HepG2 (cell line): ENCODE results near the gene RASL12. TPM values are rescaled to one million over a fixed set of nuclear protein-coding genes. Genes with fewer than 3 reads are reported as not detected.

Experiments used
- MATR3 ChIP-seq: sonication (generic); formaldehyde crosslinking; IDR thresholded peaks from 2 replicates; pipeline ENCODE4 v1.4.0; 2020; ENCODE audit warnings: missing genetic modification reagents
- ZBTB7B ChIP-seq: sonication (generic); formaldehyde crosslinking; IDR thresholded peaks from 2 replicates; pipeline ENCODE4 v1.4.0; 2020; ENCODE audit warnings: missing genetic modification reagents
- ZFY ChIP-seq: sonication (generic); formaldehyde crosslinking; IDR thresholded peaks from 2 replicates; pipeline ENCODE4 v1.4.0; 2020; ENCODE audit warnings: missing genetic modification reagents
- ZMYM3 ChIP-seq: sonication (generic); formaldehyde crosslinking; IDR thresholded peaks from 2 replicates; pipeline ENCODE4 v1.5.1; 2020; ENCODE audit warnings: mild to moderate bottlenecking, missing genetic modification reagents
- ZNF256 ChIP-seq: sonication (generic); formaldehyde crosslinking; conservative IDR thresholded peaks from 2 replicates; pipeline ENCODE4 v1.4.0; 2020; ENCODE audit warnings: missing genetic modification reagents
- ZNF296 ChIP-seq: sonication (generic); formaldehyde crosslinking; conservative IDR thresholded peaks from 2 replicates; pipeline ENCODE4 v1.5.0; 2020; ENCODE audit warnings: mild to moderate bottlenecking, missing genetic modification reagents
- ZNF549 ChIP-seq: sonication (generic); formaldehyde crosslinking; IDR thresholded peaks from 2 replicates; pipeline ENCODE4 v1.5.0; 2020; ENCODE audit warnings: missing genetic modification reagents
- ZNF773 ChIP-seq: sonication (generic); formaldehyde crosslinking; IDR thresholded peaks from 2 replicates; pipeline ENCODE4 v1.4.0; 2020; ENCODE audit warnings: missing genetic modification reagents, borderline replicate concordance
- ZNF788 ChIP-seq: sonication (generic); formaldehyde crosslinking; IDR thresholded peaks from 2 replicates; pipeline ENCODE4 v1.5.0; 2020; ENCODE audit warnings: mild to moderate bottlenecking, missing genetic modification reagents, borderline replicate concordance
- polyA plus RNA-seq, 8 experiments: library from polyadenylated mRNA; depleted of rRNA in 3 of 8; stranded (reverse) in 7 of 8; unstranded in 1 of 8; fragments of >200 nt; fragmentation: Illumina TruSeq in 4 of 8; extraction: Trizol in 4 of 8; gene quantifications; 2 replicates each; pipeline versions ENCODE4 v1.2.1 to v1.2.3, GENCODE V29; 2011 to 2016; ENCODE audit warnings: low read depth in 4 of 8, missing spikeins in 1 of 8, mixed read lengths in 1 of 8; ENCODE audit not compliant: insufficient read depth in 1 of 8
- total RNA-seq, 5 experiments: library from RNA; depleted of rRNA; stranded (reverse); fragments of >200 nt; fragmentation: Illumina TruSeq; extraction: Trizol; gene quantifications; 2 replicates each; pipeline ENCODE4 v1.2.3, GENCODE V29; 2016; ENCODE audit warnings: low read depth in 1 of 5
- TF ChIP-seq, protein P1 (sequence below): sonication (generic); formaldehyde crosslinking; IDR thresholded peaks from 2 replicates; pipeline ENCODE4 v1.4.0; 2020; ENCODE audit warnings: mild to moderate bottlenecking, missing genetic modification reagents
- TF ChIP-seq, protein P2 (sequence below): sonication (generic); formaldehyde crosslinking; IDR thresholded peaks from 2 replicates; pipeline ENCODE4 v1.4.0; 2020; ENCODE audit warnings: missing genetic modification reagents, borderline replicate concordance
- TF ChIP-seq, protein P3 (sequence below): sonication (generic); formaldehyde crosslinking; IDR thresholded peaks from 2 replicates; pipeline ENCODE4 v1.5.0; 2020; ENCODE audit warnings: mild to moderate bottlenecking, missing genetic modification reagents, borderline replicate concordance
- TF ChIP-seq, protein P4 (sequence below): sonication (generic); formaldehyde crosslinking; IDR thresholded peaks from 2 replicates; pipeline ENCODE4 v1.4.0; 2020; ENCODE audit warnings: missing genetic modification reagents
- TF ChIP-seq, protein P5 (sequence below), 2 experiments: sonication (generic) in 1 of 2; formaldehyde crosslinking in 1 of 2; IDR thresholded peaks; 2 replicates each; pipeline versions ENCODE4 v1.4.0 to v1.6.1; 2016 to 2020; ENCODE audit warnings: borderline replicate concordance in 1 of 2, low read depth in 1 of 2, mild to moderate bottlenecking in 1 of 2, missing genetic modification reagents in 1 of 2
- TF ChIP-seq, protein P6 (sequence below): sonication (generic); formaldehyde crosslinking; conservative IDR thresholded peaks from 2 replicates; pipeline ENCODE4 v1.4.0; 2020; ENCODE audit warnings: missing genetic modification reagents

The RASL12 gene
- total and polyA plus RNA-seq, 2 of the 13 experiments (the other 11 are each of a cell fraction or from before 2014, with no cell fraction given): 0.16 to 0.55 TPM

DNA sequence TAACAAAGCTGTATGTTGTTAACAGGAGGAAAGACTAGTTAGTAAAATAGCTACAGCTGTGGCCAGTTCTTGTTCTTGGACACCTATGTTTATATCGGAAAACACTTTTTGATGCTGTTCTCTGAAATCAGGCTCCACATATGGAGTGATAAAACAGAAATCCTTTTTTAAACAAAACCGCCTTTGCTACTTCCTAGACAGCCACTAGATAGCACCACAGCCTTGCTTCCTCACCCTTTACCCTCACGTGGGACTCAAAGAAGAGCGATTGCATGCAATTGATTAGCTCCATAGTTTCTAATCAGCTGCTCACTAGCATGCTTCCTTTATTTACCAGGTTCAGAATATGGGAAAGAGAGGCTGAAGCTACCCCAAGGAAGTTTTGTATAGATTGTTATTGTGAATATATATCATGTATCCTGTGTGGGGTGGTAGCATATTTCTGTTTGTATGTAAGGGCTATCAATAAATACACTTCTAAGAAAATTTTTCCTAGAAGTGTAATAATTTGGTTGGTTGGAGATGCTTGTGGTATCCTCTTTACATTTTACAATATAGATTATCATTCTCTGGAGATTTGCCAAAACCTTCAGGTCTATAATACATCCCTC is 34.0 kb downstream of the RASL12 start (continued):
- no peak for TF ChIP-seq ZNF788 (CRISPR knock-in tag)
- no peak for TF ChIP-seq ZNF549 (CRISPR knock-in tag)
- no peak for TF ChIP-seq ZFY (CRISPR knock-in tag)
- no peak for TF ChIP-seq ZNF296 (CRISPR knock-in tag)
- TF ChIP-seq, protein P1, sequence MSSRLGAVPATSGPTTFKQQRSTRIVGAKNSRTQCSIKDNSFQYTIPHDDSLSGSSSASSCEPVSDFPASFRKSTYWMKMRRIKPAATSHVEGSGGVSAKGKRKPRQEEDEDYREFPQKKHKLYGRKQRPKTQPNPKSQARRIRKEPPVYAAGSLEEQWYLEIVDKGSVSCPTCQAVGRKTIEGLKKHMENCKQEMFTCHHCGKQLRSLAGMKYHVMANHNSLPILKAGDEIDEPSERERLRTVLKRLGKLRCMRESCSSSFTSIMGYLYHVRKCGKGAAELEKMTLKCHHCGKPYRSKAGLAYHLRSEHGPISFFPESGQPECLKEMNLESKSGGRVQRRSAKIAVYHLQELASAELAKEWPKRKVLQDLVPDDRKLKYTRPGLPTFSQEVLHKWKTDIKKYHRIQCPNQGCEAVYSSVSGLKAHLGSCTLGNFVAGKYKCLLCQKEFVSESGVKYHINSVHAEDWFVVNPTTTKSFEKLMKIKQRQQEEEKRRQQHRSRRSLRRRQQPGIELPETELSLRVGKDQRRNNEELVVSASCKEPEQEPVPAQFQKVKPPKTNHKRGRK (CRISPR knock-in tag): no peak
- no peak for TF ChIP-seq ZNF773
- TF ChIP-seq, protein P2, sequence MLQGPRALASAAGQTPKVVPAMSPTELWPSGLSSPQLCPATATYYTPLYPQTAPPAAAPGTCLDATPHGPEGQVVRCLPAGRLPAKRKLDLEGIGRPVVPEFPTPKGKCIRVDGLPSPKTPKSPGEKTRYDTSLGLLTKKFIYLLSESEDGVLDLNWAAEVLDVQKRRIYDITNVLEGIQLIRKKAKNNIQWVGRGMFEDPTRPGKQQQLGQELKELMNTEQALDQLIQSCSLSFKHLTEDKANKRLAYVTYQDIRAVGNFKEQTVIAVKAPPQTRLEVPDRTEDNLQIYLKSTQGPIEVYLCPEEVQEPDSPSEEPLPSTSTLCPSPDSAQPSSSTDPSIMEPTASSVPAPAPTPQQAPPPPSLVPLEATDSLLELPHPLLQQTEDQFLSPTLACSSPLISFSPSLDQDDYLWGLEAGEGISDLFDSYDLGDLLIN (CRISPR knock-in tag): no peak
- TF ChIP-seq, protein P3, sequence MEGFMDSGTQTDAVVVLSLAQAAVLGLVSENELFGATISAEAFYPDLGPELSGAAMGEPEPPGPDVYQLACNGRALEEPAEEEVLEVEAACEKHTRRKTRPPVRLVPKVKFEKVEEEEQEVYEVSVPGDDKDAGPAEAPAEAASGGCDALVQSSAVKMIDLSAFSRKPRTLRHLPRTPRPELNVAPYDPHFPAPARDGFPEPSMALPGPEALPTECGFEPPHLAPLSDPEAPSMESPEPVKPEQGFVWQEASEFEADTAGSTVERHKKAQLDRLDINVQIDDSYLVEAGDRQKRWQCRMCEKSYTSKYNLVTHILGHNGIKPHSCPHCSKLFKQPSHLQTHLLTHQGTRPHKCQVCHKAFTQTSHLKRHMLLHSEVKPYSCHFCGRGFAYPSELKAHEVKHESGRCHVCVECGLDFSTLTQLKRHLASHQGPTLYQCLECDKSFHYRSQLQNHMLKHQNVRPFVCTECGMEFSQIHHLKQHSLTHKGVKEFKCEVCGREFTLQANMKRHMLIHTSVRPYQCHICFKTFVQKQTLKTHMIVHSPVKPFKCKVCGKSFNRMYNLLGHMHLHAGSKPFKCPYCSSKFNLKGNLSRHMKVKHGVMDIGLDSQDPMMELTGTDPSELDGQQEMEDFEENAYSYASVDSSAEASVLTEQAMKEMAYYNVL (CRISPR knock-in tag): no peak
- TF ChIP-seq, protein P4, sequence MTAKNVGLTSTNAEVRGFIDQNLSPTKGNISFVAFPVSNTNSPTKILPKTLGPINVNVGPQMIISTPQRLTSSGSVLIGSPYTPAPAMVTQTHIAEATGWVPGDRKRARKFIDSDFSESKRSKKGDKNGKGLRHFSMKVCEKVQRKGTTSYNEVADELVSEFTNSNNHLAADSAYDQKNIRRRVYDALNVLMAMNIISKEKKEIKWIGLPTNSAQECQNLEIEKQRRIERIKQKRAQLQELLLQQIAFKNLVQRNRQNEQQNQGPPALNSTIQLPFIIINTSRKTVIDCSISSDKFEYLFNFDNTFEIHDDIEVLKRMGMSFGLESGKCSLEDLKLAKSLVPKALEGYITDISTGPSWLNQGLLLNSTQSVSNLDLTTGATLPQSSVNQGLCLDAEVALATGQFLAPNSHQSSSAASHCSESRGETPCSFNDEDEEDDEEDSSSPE (CRISPR knock-in tag): 0 out of 2 replicates have a peak, but pooled peaks have one; percentile 2
- TF ChIP-seq, protein P5, sequence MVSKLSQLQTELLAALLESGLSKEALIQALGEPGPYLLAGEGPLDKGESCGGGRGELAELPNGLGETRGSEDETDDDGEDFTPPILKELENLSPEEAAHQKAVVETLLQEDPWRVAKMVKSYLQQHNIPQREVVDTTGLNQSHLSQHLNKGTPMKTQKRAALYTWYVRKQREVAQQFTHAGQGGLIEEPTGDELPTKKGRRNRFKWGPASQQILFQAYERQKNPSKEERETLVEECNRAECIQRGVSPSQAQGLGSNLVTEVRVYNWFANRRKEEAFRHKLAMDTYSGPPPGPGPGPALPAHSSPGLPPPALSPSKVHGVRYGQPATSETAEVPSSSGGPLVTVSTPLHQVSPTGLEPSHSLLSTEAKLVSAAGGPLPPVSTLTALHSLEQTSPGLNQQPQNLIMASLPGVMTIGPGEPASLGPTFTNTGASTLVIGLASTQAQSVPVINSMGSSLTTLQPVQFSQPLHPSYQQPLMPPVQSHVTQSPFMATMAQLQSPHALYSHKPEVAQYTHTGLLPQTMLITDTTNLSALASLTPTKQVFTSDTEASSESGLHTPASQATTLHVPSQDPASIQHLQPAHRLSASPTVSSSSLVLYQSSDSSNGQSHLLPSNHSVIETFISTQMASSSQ (IDR thresholded peaks at IDR 0.05; ENCODE audit: low read depth): no peak
- TF ChIP-seq, protein P5 (CRISPR knock-in tag; IDR thresholded peaks at IDR 0.05; ENCODE audit: borderline replicate concordance): no peak
- TF ChIP-seq ZMYM3 (CRISPR knock-in tag): no peak
- no peak for TF ChIP-seq MATR3 (CRISPR knock-in tag)
- TF ChIP-seq ZNF256 (CRISPR knock-in tag): no peak
- TF ChIP-seq ZBTB7B (CRISPR knock-in tag): no peak
- TF ChIP-seq, protein P6, sequence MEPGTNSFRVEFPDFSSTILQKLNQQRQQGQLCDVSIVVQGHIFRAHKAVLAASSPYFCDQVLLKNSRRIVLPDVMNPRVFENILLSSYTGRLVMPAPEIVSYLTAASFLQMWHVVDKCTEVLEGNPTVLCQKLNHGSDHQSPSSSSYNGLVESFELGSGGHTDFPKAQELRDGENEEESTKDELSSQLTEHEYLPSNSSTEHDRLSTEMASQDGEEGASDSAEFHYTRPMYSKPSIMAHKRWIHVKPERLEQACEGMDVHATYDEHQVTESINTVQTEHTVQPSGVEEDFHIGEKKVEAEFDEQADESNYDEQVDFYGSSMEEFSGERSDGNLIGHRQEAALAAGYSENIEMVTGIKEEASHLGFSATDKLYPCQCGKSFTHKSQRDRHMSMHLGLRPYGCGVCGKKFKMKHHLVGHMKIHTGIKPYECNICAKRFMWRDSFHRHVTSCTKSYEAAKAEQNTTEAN (CRISPR knock-in tag): no peak
